NCI-H526 (cell line): Measurements from ENCODE around the gene FMNL2.
"Not testable (repeated sequence)": the region's sequence is repeated elsewhere in the genome, so short reads cannot be mapped to it uniquely, and the experiment has no call there.

Experiments
- DNase-seq, 2 experiments: peaks; one replicate each; lab custom pipeline; 2025; lab: John Stamatoyannopoulos, UW

Gene FMNL2

DNA sequence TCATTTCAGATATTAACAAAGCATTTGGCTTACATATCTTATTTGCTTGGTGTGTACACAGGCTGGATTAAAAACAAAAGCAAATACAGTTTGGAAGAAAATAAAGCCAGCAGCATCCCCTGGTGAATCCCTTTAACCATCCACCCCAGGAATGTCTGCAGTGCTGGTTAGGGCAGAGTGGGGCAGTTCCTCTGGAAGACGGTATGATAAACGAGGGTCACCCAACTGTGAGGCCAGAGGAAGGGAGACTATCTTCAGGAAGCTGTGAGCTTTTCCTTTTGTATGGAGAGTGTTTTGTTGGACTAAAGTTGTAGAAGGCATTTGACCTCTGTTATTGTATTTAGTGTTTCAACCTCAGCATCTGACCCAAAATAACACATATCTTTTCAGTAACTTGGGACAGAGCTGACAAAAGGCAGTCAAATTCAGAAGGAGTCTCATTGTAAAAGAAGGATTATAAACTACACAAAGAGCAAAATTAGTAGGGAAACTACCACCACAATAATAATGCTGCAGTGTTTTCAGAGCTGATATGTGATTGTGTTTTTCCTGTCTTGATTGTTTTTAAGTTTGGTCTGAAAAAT lies 159.1 kb downstream of the FMNL2 start:
- no peak for DNase-seq

DNA sequence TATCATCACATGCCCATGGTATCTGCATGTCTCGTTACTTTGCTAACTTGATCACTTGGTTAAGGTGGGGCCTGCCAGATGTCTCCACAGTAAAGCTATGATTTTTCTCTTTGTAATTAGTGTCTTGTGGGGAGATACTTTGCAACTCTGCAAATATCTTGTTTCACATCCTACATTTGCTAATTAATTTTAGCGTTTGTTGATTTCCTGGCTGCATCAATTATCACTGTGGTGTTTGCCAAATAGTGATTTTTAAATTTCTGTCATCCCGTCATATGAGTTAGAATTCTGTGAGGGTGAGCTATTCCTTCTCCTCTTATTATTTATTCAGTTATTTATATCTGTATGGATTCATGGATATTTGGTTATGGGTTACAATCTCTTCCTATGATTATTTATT lies 161.4 kb downstream of the FMNL2 start:
- DNase-seq: no peak

DNA sequence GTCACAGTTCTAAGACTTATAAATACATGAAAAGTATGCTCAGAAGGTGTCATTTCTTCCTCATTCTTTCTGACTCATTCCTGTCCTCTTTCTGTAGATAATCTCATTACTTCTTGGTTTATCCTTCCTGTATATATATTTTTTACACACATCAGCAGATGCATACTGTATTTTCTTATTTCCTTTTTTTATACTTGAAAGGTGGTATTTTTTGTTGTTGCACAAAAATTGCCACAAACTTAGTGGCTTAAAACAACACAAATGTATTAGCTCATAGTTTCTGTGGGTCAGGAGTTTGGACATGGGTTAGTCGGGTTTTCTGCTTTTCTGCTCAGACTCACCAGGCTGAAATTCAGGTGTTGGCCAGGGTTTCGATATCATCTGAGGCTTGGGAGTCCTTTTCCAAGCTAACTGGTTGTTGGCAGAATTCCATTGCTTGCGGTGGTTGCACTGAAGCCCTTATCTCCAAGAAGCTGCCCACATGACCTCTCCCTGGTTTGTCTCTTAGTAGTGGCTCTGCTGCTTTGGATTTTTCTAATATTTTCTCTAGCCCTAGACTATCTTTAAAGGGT lies 162.6 kb downstream of the FMNL2 start:
- DNase-seq: no peak

DNA sequence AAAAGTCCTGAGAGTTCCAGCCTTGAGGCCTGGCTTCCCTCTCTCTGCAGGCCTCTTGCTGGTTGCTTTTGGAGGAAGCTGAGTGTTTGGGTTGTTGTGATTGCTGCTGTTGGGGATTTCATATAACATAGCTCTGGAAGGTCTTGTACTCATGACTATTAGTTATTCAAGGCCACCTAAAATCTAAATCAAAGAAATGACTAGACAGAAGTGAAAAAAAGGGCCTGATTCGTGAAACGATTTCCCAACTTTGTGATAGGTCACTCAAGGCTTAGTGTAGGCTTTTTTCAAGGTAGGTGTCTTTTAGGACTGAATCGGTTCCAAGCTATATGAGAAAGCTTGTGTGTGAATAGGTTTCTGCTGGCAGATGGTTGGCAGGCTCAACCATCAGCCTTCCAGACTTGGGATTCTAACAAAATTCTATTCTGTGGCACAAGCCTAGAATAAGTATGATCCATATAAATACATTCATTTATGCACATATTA lies 164.4 kb downstream of the FMNL2 start:
- DNase-seq: no peak

DNA sequence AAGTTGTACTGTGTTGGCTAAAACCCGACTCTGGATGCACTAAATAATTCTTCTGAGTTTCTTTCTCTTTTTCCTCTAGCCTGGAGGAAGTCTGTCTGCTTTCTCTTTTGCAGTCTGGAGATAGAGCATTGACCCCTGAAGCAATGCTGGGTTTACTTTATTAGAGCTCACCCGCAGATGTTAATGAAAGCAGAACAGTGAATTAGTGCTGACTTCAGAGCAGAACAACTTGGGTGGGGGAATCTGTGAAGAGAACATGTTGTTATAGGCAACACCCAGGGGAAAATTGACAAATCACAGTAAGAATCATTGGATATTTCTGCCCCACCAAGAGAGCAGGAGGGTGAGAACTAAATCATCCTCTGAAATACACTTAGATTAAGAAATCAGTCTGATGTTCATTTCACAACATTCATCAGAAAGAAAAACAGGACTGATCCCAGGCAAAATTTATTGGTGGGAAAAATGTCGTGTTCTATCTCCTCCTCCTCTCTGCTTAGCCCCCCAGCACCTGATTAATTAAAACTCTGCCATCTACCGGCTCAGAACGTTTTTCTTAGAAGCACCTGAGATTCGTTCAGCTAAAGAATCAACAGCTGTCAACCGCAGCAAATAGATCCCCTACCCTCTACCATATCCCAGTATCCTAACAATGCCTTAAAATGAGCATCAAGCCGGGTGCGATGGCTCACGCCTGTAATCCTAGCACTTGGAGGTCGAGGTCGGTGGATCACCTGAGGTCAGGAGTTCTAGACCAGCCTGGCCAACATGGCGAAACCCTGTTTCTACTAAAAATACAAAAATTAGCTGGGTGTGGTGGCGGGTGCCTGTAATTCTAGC lies 165.1 kb downstream of the FMNL2 start:
- no peak for DNase-seq

DNA sequence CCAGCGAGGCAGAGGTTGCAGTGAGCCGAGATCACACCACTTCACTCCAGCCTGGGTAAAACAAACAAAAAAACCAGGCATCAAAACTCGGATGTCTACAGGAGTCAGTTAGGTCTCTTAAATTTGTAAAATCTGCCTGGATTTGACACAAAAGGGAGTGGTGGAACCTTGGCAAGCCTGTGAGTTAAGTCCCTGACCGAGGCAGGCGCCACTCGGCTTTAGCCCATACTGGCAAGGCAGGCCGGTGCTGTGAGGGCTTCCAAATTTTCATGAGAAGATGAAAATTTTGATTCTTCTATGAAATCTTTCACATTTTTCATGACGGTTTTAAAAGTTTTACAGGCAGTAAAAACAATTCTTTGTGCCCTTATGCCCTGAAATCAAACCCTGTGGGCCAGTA lies 165.8 kb downstream of the FMNL2 start:
- no peak for DNase-seq

DNA sequence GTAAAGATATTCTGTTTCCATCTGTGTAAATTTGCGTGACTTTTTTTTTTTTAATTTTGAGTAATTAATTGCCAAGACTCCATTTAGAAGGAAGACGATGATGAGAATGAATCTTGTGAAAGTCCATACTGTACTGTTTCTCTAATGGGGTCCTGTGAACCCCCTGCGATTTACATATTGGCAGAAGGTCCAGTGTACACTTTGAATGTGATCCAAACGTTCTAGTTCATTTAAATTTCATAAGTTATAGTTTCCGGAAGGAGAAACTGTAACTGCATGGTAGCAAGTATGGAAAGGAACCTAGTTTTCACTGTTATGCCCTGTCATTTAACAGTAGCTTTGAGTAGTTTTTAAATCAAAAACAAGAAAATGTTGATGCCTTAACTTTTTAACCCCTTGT lies 166.7 kb downstream of the FMNL2 start:
- no peak for DNase-seq

DNA sequence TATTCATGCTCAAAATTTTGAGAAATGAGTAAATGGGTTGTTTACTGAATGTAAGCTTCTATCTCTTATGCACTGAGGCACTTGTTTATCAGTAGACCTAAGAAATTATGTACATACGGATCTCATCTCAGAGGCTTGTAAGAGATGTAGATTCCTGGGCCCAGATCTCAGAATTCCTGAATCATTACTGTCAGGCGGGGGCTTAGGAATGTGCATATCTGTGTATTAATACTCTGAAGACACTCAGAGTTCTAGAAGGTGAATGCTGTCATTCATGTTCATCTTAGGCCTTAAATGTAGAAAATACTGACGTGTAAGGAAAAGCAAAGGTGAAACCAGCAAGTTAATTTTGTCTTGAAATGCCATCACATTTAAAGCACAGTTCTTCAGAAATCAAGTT lies 169.6 kb downstream of the FMNL2 start:
- no peak for DNase-seq

DNA sequence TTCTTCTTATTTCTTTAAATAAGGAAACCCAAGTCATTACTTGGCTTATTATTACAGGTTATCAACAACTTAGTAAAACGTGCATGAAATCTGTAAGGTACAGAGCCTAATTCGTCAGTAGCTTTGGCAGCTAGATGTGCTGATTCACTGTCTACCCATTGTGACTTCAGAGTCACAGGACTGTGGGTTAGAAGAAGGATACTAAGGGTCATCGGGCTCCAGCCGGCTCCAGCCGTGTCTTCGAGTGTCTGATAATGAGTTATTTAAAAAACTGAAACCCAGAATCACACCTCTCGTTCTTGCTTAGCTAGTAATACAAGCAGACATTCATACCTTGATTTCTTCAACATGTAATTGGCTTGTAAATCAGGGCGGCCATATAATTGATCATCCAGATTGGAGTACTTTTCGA lies 170.5 kb downstream of the FMNL2 start:
- DNase-seq: no peak

DNA sequence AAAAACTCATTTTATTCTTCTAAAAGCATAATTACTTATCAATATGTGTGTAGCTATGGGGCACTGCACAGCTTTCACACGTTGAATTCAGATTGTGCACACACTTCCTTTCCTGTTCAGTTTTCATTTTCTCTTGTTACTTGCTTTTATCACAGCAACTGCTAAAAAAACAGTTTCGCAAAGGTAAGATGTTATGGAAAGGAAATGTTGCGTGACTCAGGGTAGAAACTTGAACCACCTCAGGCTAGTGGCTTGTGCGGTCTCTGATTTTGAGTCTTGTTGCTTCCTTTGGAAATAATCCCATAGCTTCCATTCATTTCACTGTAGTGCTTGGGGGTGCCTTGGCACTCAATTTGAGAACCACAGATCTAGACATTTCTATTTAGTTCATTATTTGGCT lies 171.9 kb downstream of the FMNL2 start:
- DNase-seq: no peak

DNA sequence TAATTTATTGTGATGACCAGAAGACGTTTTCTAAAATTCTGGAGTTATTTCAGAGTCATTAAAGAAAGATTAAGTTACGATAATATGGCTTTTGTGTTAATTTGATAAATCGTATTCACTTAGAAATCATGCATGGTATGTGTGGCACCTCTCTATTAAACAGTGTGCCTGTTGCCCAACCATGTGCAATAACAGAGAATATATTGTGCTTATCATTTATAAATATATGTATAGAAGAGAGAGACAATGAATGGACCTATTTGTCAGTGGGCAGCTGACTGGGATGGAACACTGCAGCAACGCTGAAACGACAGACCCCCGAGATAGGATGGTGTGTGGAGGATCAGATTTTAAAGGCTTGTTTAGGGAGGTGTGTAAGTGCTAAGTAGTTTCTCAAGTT lies 172.9 kb downstream of the FMNL2 start:
- DNase-seq: no peak

DNA sequence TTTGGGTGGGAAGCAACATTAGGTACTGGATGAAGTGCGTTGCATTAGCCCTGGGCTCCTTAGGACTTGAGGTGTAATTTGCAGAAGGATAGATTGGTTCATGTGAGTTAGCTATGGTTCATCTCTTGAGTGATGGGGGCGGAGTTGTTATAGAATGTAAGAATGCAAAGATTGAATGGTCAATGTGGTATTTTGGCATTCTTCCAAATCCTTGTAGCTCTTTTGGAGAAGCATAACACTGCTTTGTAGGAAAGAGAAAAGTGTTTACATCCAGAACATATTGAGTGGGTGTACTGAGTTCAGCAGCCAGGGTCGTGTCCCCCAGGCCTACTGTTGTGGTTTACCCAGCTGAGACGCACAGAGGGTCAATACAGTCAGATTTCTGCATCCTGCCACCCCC lies 173.5 kb downstream of the FMNL2 start:
- DNase-seq: no peak

DNA sequence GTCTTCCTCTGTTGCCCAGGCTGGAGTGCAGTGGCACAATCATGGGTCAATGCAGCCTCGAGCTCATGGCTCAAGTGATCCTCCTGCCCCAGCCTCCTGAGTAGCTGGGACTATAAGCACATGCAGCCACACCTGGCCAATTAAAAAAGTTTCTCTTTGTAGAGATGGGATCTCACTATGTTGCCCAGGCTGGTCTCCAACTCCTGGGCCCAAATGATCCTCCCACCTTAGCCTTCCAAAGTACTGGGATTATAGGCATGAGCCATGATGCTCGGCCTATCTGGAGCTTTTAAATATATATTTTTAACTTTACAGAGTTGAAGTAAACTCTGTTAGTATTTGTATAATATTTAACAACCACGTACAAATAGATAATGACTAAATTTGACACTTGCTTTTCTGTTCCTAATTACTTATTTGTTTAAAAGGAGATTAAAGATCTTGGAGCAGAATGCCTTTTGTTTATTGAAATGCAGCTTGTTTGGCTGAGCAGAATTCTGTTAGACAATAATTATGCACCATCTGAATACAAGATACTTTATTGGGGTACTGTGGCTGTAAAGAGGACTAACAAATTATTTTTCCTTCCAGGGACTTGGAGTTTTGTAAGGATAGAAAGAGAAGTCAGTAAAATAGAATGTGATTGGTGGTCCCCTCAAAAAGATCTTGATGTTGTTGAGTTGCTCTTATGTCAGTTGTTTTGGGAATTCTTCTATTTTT lies 175.0 kb downstream of the FMNL2 start:
- DNase-seq: no peak

DNA sequence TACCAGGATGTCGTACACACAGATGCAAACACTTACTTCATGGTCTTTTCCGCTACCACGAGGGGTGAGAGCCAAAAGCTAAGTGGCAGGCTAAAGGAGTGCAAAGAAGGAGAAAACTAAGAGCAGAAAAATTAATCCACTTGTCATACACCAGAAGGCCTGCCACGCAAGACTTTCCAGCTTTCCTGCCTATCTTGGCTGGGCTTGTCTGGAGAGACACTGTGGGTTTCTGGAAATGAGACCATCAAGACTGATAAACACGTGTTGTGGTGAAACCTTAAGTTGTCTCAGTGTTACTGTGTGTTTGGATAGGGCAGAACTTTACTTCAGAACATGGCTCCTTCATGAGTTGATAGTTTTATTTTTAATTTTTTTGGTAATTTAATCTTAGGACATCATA lies 175.6 kb downstream of the FMNL2 start:
- DNase-seq: no peak

DNA sequence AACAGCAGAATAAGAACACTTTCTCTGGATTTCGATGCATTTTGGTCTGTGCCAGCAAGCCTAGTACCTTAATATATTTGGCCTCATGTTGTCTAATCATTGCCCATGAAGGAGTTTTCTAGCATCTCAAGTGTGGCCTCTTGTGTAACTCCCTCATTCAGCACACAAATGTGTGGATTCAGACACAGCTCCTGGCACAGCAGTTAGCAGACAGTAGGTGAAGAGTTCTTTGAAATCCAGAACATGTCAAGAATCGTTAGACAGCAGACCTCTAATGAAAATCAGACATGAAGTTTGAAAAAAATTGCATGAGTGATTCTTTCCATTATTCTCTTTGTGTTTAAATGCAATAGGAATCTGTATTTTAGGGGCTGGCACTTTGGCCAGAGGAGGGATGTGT lies 177.0 kb downstream of the FMNL2 start:
- no peak for DNase-seq

DNA sequence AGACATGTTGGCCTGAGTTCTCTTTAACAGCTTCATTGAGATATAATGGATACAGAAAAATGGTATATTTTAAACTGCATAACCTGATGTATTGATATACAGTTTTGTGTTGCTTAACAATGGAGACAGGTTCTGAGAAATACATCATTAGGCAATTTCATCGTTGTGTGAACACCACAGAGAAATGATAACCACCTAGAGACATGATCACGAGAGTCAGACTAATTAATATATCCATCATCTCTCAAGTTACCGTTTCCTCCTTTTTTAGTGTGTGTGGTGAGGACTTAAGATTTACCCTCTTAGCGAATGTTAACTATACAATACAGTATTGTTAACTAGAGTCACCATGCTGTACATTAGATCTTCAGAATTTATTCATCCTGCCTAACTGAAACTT lies 178.1 kb downstream of the FMNL2 start:
- DNase-seq: no peak

DNA sequence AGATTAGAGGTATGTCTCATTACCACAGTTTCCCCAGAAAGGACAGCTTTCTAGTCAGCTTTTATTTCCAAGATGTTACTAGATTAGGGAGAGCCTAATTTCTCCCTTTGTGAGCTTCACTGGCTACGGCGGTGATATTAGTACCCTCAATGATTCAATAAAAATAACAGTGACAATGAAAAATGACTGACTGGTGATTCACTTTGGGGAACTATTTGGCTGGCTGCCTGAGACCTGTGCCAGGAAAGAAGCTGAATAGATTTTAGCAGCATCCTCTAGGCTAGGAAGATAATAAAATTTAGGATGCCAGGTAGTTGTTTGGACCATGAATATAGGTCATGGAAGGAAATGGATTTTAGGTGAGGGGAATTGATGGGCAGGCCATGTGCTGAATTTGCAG lies 178.7 kb downstream of the FMNL2 start:
- no peak for DNase-seq

DNA sequence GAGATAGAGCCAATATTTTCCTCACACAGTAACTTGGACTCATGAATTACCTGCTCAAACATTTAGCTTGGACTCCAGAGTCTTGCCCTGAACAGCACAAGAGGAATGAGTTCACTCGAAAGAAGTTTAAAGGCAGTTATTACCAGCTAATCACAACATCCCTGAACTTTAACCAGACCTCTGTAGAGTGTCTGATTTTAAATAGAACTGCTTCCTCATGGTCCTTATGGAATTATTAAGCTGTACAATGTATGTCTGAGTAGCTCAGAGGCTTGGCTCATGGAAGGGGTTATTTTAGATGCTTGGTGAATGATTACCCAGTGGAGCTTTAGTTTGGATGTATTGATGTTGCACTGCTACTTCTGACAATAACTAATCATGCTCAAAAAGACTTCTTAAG lies 183.1 kb downstream of the FMNL2 start:
- DNase-seq: no peak

DNA sequence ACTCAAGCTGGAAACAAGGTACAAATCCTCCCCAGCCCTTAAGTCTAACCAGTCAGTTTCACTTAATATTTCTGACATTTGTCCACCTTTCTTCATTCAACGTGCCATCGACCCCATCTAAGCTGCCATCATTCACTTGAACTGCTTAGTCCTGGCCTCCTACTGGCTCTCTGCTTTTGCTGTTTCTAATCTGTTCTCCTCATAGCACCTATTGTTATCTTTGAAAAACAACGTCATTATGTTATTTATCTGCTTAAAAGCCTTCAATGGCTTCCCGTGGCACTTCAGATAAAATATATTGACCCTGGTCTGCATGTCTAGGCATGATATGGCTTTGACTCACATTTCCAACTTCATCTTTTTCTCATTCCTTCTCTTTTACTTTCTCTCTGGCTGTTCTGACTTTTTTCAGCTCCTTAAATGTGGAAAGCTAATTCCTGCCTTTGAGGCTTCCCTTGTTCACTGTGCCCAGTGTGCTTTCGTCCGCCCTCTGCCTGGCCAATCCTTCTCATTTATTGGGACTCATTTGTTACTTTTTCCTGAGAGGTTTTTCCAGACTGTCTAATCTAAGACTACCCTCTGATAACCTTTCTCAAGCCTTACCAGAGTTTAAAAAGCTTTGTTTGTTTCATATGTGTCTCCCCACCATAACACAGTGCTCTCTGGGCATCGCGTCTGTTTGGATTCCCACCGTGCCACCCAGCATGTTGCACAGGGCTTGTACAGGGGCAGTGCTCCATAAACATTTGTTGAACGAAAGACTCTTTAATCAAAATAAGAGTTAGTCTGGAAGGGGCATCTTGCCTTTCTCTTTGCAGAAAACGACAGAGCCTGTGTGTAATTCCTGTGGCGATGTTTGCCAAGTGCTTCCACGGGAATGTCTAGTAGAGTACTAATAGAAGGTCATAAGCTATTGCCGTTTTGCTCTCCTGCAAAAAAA lies 183.9 kb downstream of the FMNL2 start:
- no peak for DNase-seq

DNA sequence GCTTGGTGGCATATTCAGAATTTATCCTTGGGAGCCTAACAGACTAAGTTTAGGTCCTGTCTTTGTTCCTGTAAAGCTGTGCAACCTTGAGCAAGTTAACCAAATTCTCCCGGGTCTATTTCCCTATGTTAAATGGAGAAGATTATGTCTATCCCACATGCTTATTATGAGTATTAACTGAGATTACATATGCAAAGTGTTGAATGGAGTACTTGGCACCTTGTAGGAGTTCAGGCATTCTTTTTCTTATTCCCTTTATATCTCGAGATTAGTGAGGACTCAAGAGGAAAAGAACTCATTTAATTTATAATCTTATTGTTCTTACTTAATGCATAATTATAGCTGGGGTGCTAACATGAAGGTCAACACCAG lies 184.6 kb downstream of the FMNL2 start:
- no peak for DNase-seq

DNA sequence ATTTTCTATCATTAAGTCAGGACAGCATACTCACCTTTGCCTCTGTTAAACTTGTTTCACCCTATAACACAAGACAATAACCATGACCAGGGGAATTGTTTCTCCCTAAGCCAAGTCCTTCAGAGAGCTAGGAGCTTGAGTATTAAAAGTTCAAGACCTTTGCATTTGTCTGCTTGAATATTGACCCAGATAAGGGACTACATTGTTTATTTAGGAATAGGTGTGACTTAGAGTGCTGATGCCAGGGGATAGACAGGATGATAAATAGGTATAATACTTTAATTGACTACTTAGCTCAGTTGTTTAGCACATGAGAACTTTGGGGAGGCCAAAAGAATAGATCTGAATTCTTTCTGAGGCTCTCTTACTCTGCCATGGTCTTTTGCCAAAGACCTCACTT lies 185.8 kb downstream of the FMNL2 start:
- DNase-seq: no peak

DNA sequence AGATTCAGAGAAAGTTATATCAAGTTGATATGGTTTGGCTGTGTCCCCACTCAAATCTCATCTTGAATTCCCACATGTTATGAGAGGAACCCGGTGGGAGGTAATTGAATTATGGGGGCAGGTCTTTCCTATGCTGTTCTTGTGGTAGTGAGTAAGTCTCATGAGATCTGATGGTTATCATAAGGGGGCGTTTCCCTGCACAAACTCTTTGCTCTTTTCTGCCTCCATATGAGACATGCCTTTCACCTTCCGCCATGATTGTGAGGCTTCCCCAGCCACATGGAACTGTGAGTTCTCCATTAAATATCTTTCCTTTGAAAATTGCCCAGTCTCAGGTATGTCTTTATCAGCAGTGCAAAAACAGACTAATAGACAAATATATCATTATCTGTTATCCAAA lies 187.5 kb downstream of the FMNL2 start:
- not testable (repeated sequence) for DNase-seq
